OCI-LY1 (cell line): ENCODE measurements around the gene RANBP2.

Source experiments
- H2AFZ ChIP-seq: fragments of 200-600 bp; sonication (generic), shearing (Covaris generic); 2 replicates; pipeline ENCODE4 v1.6.0; 2014; ENCODE audit warnings: antibody characterized with exemption, mild to moderate bottlenecking, low read length
- H3F3A ChIP-seq: fragments of 200-600 bp; sonication (generic), shearing (Covaris generic); 2 replicates; pipeline ENCODE4 v1.6.0; 2014; ENCODE audit warnings: mild to moderate bottlenecking, antibody characterized with exemption, low read length, moderate library complexity; ENCODE audit not compliant: insufficient read depth
- H3K27ac ChIP-seq: fragments of 200-600 bp; sonication (generic); 2 replicates; pipeline ENCODE4 v1.5.1; 2014; ENCODE audit warnings: low read length, mixed run types, mild to moderate bottlenecking, low read depth; ENCODE audit not compliant: poor library complexity, severe bottlenecking
- H3K27me3 ChIP-seq: fragments of 200-600 bp; sonication (generic); 2 replicates; pipeline ENCODE4 v1.6.0; 2014; ENCODE audit warnings: antibody characterized with exemption, mild to moderate bottlenecking, low read length, moderate library complexity; ENCODE audit not compliant: insufficient read depth
- H3K36me3 ChIP-seq: fragments of 200-600 bp; sonication (generic); 2 replicates; pipeline ENCODE4 v1.6.1; 2014; ENCODE audit warnings: mild to moderate bottlenecking, antibody characterized with exemption, low read length, moderate library complexity, mixed read lengths; ENCODE audit not compliant: insufficient read depth
- H3K4me1 ChIP-seq: fragments of 200-600 bp; sonication (generic); 2 replicates; pipeline ENCODE4 v1.5.1; 2014; ENCODE audit warnings: mild to moderate bottlenecking, low read length, moderate library complexity; ENCODE audit not compliant: insufficient read depth, severe bottlenecking
- H3K4me2 ChIP-seq: fragments of 200-600 bp; sonication (generic), shearing (Covaris generic); 2 replicates; pipeline ENCODE4 v1.6.1; 2014; ENCODE audit warnings: low read length
- H3K4me3 ChIP-seq: fragments of 200-600 bp; sonication (generic); 2 replicates; pipeline ENCODE4 v1.5.1; 2014; ENCODE audit warnings: low read length, low read depth, mild to moderate bottlenecking, mixed read lengths; ENCODE audit not compliant: poor library complexity, severe bottlenecking
- H3K79me2 ChIP-seq: fragments of 200-600 bp; shearing (Covaris generic); 2 replicates; pipeline ENCODE4 v1.6.1; 2016; ENCODE audit warnings: mixed run types, low read length, mixed read lengths; ENCODE audit not compliant: insufficient read depth
- H3K9ac ChIP-seq: fragments of 200-600 bp; sonication (generic), shearing (Covaris generic); 2 replicates; pipeline ENCODE4 v1.6.1; 2014; ENCODE audit warnings: mild to moderate bottlenecking, low read length, mixed read lengths
- H3K9me2 ChIP-seq: fragments of 200-600 bp; sonication (generic), shearing (Covaris generic); 2 replicates; pipeline ENCODE4 v1.6.1; 2014; ENCODE audit warnings: low read depth, mild to moderate bottlenecking, low read length, mixed read lengths
- H3K9me3 ChIP-seq: fragments of 200-600 bp; shearing (Covaris generic); 2 replicates; pipeline ENCODE4 v1.6.1; 2014; ENCODE audit warnings: low read length, mixed read lengths
- H4K20me1 ChIP-seq: fragments of 200-600 bp; sonication (generic), shearing (Covaris generic); 2 replicates; pipeline ENCODE4 v1.6.0; 2016; ENCODE audit warnings: mild to moderate bottlenecking, low read length; ENCODE audit not compliant: insufficient read depth
- CTCF ChIP-seq: fragments of 200-600 bp; sonication (generic), shearing (Covaris generic); IDR thresholded peaks from 2 replicates; pipeline ENCODE4 v1.5.1; 2017; ENCODE audit warnings: mild to moderate bottlenecking, antibody characterized with exemption, low read length, moderate library complexity, mixed read lengths
- EZH2 ChIP-seq: fragments of 200-600 bp; sonication (generic), shearing (Covaris generic); IDR thresholded peaks from 2 replicates; pipeline ENCODE4 v1.8.0; 2017; ENCODE audit warnings: borderline replicate concordance, mixed run types, mild to moderate bottlenecking, antibody characterized with exemption, low read length, moderate library complexity, mixed read lengths

RANBP2 gene

GRCh38 chr2:108701208-108701607, 18.1 kb upstream of the RANBP2 start:
- H3K27me3 ChIP-seq, result no peaks in the 10 kb centered on the region
- H3K4me2 ChIP-seq, result no peak overlapping the region
- no peaks in the 10 kb centered on the region for H3K36me3 ChIP-seq
- no peak overlapping the region for H3K4me3 ChIP-seq
- H3K4me1 ChIP-seq, result no peaks in the 10 kb centered on the region
- no peaks in the 10 kb centered on the region for H3F3A ChIP-seq
- TF ChIP-seq EZH2 (no peak), CTCF (no peak)
- H2AFZ ChIP-seq, result no peak overlapping the region
- H3K9ac ChIP-seq, result no peak overlapping the region
- no peaks in the 10 kb centered on the region for H3K9me3 ChIP-seq
- no peaks in the 10 kb centered on the region for H3K9me2 ChIP-seq
- no peak overlapping the region for H3K27ac ChIP-seq
- no peaks in the 10 kb centered on the region for H4K20me1 ChIP-seq
- no peaks in the 10 kb centered on the region for H3K79me2 ChIP-seq

- no peak overlapping the region for H3K4me2 ChIP-seq
- no peak overlapping the region for H3K27ac ChIP-seq
- no peak overlapping the region for H2AFZ ChIP-seq
- no peaks in the 10 kb centered on the region for H3F3A ChIP-seq
- no peak for TF ChIP-seq CTCF
- TF ChIP-seq EZH2, result no peak
- no peaks in the 10 kb centered on the region for H3K9me3 ChIP-seq
- no peaks in the 10 kb centered on the region for H3K27me3 ChIP-seq
- no peak overlapping the region for H3K4me3 ChIP-seq
- no peaks in the 10 kb centered on the region for H4K20me1 ChIP-seq
- no peaks in the 10 kb centered on the region for H3K4me1 ChIP-seq
- H3K79me2 ChIP-seq, result no peaks in the 10 kb centered on the region
- no peaks in the 10 kb centered on the region for H3K9me2 ChIP-seq
- no peak overlapping the region for H3K9ac ChIP-seq
- H3K36me3 ChIP-seq, result no peaks in the 10 kb centered on the region
Measured at GRCh38 chr2:108701806-108702205, 17.5 kb upstream of the RANBP2 start.

- H3K9me2 ChIP-seq, result no peaks in the 10 kb centered on the region
- H3K27me3 ChIP-seq, result no peaks in the 10 kb centered on the region
- no peaks in the 10 kb centered on the region for H3F3A ChIP-seq
- no peaks in the 10 kb centered on the region for H4K20me1 ChIP-seq
- H3K4me3 ChIP-seq, result no peak overlapping the region
- H3K27ac ChIP-seq, result no peak overlapping the region
- TF ChIP-seq EZH2 (no peak), CTCF (no peak)
- no peaks in the 10 kb centered on the region for H3K9me3 ChIP-seq
- H3K9ac ChIP-seq, result no peak overlapping the region
- no peaks in the 10 kb centered on the region for H3K79me2 ChIP-seq
- H3K36me3 ChIP-seq, result no peaks in the 10 kb centered on the region; the same call in 1 of the 2 replicates
- H2AFZ ChIP-seq, result no peak overlapping the region
- H3K4me2 ChIP-seq, result no peak overlapping the region
- H3K4me1 ChIP-seq, result no peaks in the 10 kb centered on the region
Measured at GRCh38 chr2:108704871-108705270, 14.4 kb upstream of the RANBP2 start.
